A549 (cell line): ENCODE data around the gene PPM1H. TPM values are rescaled to one million over a fixed set of nuclear protein-coding genes. Genes with fewer than 3 reads are reported as not detected.

Experiments
- ATAC-seq, 2 experiments: fragments of 200-7000 bp in 1 of 2; fragments of >200 bp in 1 of 2; cut with Nextera tagmentation in 1 of 2; cut with Tn5 transposase in 1 of 2; 3 replicates each; pipeline versions ENCODE4 v1.8.0 to v1.9.1; 2018 to 2020; ENCODE audit warnings: mild to moderate bottlenecking in 1 of 2, moderate library complexity in 1 of 2
- CTCF ChIA-PET: fragments of 300-600 bp; sonication (Branson Sonifier 250); formaldehyde crosslinking; extraction: SDS; loops from one replicate; lab custom pipeline; 2021; ENCODE audit warnings: antibody characterized with exemption, inconsistent platforms; lab: Yijun Ruan, JAX
- POLR2A ChIA-PET: fragments of 350-600 bp; formaldehyde crosslinking; extraction: SDS; loops from one replicate; lab custom pipeline; 2021; ENCODE audit warnings: antibody characterized with exemption, inconsistent platforms; lab: Yijun Ruan, JAX
- DNase-seq, 2 experiments: peaks; one replicate each; pipeline versions ENCODE4 v3.0.0 to v3.0.0-alpha.2; 2011 to 2016; ENCODE audit warnings: low read depth in 1 of 2, low spot score in 1 of 2
- FAIRE-seq: peaks from 2 replicates; lab custom pipeline; 2011; peaks lifted over from hg19 to GRCh38; lab: Jason Lieb, UNC
- H3K27ac ChIP-seq, 2 experiments: fragments of >200 bp; sonication (Bioruptor Twin); formaldehyde crosslinking; 3 replicates each; pipeline ENCODE4 v1.5.1; 2016 to 2017
- H3K4me1 ChIP-seq: fragments of >200 bp; sonication (Bioruptor Twin); formaldehyde crosslinking; 3 replicates; pipeline ENCODE4 v1.6.1; 2016
- H3K4me2 ChIP-seq: fragments of >200 bp; sonication (Bioruptor Twin); formaldehyde crosslinking; 3 replicates; pipeline ENCODE4 v1.6.1; 2016
- H3K4me3 ChIP-seq: fragments of >200 bp; sonication (Bioruptor Twin); formaldehyde crosslinking; 3 replicates; pipeline ENCODE4 v1.5.1; 2016
- H3K9me3 ChIP-seq: fragments of >200 bp; sonication (Bioruptor Twin); formaldehyde crosslinking; 3 replicates; pipeline ENCODE4 v1.6.1; 2016
- ATOH8 ChIP-seq: fragments of 250-450 bp; sonication (Bioruptor Pico); IDR thresholded peaks from 2 replicates; pipeline ENCODE4 v1.5.0; 2020; ENCODE audit warnings: low read depth, mild to moderate bottlenecking, moderate library complexity
- CEBPB ChIP-seq, 2 experiments: fragments of >200 bp in 1 of 2; sonication (Bioruptor Twin) in 1 of 2; formaldehyde crosslinking in 1 of 2; IDR thresholded peaks; 2 replicates each; pipeline ENCODE4 v1.6.1; 2012 to 2016
- EHF ChIP-seq: fragments of 250-450 bp; sonication (Bioruptor Pico); IDR thresholded peaks from 2 replicates; pipeline ENCODE4 v1.5.0; 2020; ENCODE audit warnings: mild to moderate bottlenecking
- EHMT2 ChIP-seq: fragments of 200-600 bp; sonication (generic); IDR thresholded peaks from 2 replicates; pipeline ENCODE4 v1.6.1; 2016; ENCODE audit warnings: antibody characterized with exemption, low read depth, mild to moderate bottlenecking, moderate library complexity
- FOSL2 ChIP-seq, 2 experiments: fragments of 450-650 bp in 1 of 2; fragments of >200 bp in 1 of 2; sonication (Bioruptor Twin) in 1 of 2; formaldehyde crosslinking; IDR thresholded peaks; 2 replicates each; pipeline versions ENCODE4 v1.5.0 to v1.6.1; 2016 to 2020; ENCODE audit warnings: mild to moderate bottlenecking in 1 of 2, moderate library complexity in 1 of 2
- GATA3 ChIP-seq: IDR thresholded peaks from 2 replicates; pipeline ENCODE4 v1.6.1; 2012; ENCODE audit warnings: borderline replicate concordance
- HDAC2 ChIP-seq: fragments of 200-600 bp; sonication (generic); IDR thresholded peaks from 2 replicates; pipeline ENCODE4 v1.6.1; 2016
- HES2 ChIP-seq: fragments of >200 bp; sonication (Bioruptor Twin); formaldehyde crosslinking; IDR thresholded peaks from 2 replicates; pipeline ENCODE4 v1.6.1; 2016
- HOXB13 ChIP-seq: fragments of 250-450 bp; sonication (Bioruptor Pico); IDR thresholded peaks from 2 replicates; pipeline ENCODE4 v1.5.0; 2020; ENCODE audit warnings: low read depth, mild to moderate bottlenecking, moderate library complexity
- HOXB5 ChIP-seq: fragments of 250-450 bp; sonication (Bioruptor Pico); IDR thresholded peaks from 2 replicates; pipeline ENCODE4 v1.5.0; 2020; ENCODE audit warnings: mild to moderate bottlenecking, moderate library complexity
- JUNB ChIP-seq: fragments of >200 bp; sonication (Bioruptor Twin); formaldehyde crosslinking; IDR thresholded peaks from 2 replicates; pipeline ENCODE4 v1.6.1; 2016
- KDM1A ChIP-seq: fragments of 200-600 bp; sonication (generic); IDR thresholded peaks from 2 replicates; pipeline ENCODE4 v1.6.1; 2016; ENCODE audit warnings: low read depth, mild to moderate bottlenecking
- MAFK ChIP-seq: fragments of 450-650 bp; IDR thresholded peaks from 2 replicates; pipeline ENCODE4 v1.6.1; 2014; ENCODE audit not compliant: partially characterized antibody
- MAX ChIP-seq: IDR thresholded peaks from 2 replicates; pipeline ENCODE4 v1.6.1; 2012
- MAZ ChIP-seq: fragments of 150-350 bp; IDR thresholded peaks from 2 replicates; pipeline ENCODE4 v1.6.1; 2014; ENCODE audit warnings: antibody characterized with exemption, low read depth, low read length, borderline replicate concordance
- MYC ChIP-seq: IDR thresholded peaks from 2 replicates; pipeline ENCODE4 v1.6.1; 2012; ENCODE audit warnings: mild to moderate bottlenecking, inconsistent platforms, low read length, improper control_type of control experiment, borderline replicate concordance
- NFE2L2 ChIP-seq: fragments of 150-350 bp; conservative IDR thresholded peaks from 2 replicates; pipeline ENCODE4 v1.6.1; 2014; ENCODE audit warnings: low read length
- NR3C1 ChIP-seq: fragments of >200 bp; sonication (Bioruptor Twin); formaldehyde crosslinking; IDR thresholded peaks from 3 replicates; pipeline ENCODE4 v1.6.1; 2017
- RARB ChIP-seq: fragments of 250-450 bp; sonication (Bioruptor Pico); IDR thresholded peaks from 2 replicates; pipeline ENCODE4 v1.8.0; 2021; ENCODE audit warnings: mild to moderate bottlenecking, moderate library complexity
- RCOR1 ChIP-seq: fragments of 150-350 bp; IDR thresholded peaks from 2 replicates; pipeline ENCODE4 v1.6.1; 2014; ENCODE audit warnings: antibody characterized with exemption, low read length, low read depth
- SREBF2 ChIP-seq: fragments of 450-650 bp; IDR thresholded peaks from 2 replicates; pipeline ENCODE4 v1.6.1; 2014; ENCODE audit warnings: mild to moderate bottlenecking, moderate library complexity
- TP53 ChIP-seq: fragments of 250-450 bp; sonication (Bioruptor Pico); IDR thresholded peaks from 2 replicates; pipeline ENCODE4 v1.5.0; 2021; ENCODE audit warnings: mild to moderate bottlenecking, moderate library complexity
- ZFP36 ChIP-seq: fragments of 450-650 bp; IDR thresholded peaks from 2 replicates; pipeline ENCODE4 v1.6.1; 2014; ENCODE audit warnings: borderline replicate concordance; ENCODE audit not compliant: partially characterized antibody
- ZNF302 ChIP-seq: fragments of 250-450 bp; sonication (Bioruptor Pico); IDR thresholded peaks from 2 replicates; pipeline ENCODE4 v1.9.0; 2021; ENCODE audit warnings: inconsistent platforms, mild to moderate bottlenecking, moderate library complexity
- WGBS: methylation state at CpG from one replicate; pipeline ENCODE4 v1.1.6; 2017; ENCODE audit errors: missing lambda C conversion rate; 5-methylcytosine and 5-hydroxymethylcytosine counted together
- polyA plus RNA-seq, 4 experiments: library from polyadenylated mRNA; depleted of rRNA in 3 of 4; stranded (reverse); fragments of >200 nt; fragmentation: RNase III in 1 of 4; extraction: RNeasy Plus Mini Kit Qiagen cat#74134 plus additional on column Dnase treatment in 1 of 4; gene quantifications; 2 replicates in 3 of 4; 3 replicates in 1 of 4; pipeline ENCODE4 v1.2.3, GENCODE V29; 2011 to 2017
- TF ChIP-seq, protein P1 (sequence below): fragments of >200 bp; sonication (Bioruptor Twin); formaldehyde crosslinking; IDR thresholded peaks from 3 replicates; pipeline ENCODE4 v1.6.1; 2016
- TF ChIP-seq, protein P2 (sequence below): fragments of >200 bp; sonication (Bioruptor Twin); formaldehyde crosslinking; IDR thresholded peaks from 3 replicates; pipeline ENCODE4 v1.5.1; 2016

PPM1H gene
- polyA plus RNA-seq, 2 of the 4 experiments (the other 2 are of a cell fraction): 7.8 TPM

DNA sequence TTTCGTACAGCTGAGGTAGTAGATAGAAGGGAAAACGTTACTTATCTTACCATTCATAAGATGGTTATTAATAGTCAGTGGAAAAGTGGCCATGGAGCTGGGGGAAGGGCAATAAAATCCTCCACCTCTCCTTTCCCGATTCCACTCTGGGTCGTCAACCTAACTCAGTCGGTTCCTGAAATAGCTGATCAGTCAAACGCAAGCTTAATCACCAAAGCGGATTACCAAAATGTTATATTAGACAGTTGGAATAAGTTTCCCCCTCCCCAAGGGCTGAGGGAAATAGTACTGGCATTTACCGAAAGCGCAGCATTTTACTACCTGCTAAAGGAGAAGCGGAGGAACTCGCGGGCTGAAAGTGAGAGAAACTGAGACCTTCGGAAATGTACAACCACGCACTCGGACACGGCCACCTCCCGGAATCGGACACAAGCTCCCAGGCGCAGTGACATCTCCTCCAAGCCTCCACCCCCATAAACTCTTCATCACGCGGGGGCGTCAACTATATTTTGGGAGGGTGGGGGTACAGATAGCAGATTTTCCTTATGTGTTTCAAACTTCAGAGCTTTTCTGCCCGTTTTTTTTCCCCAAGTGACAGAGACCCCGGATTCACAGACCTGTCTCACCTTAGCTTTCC lies 1.2 kb downstream of the PPM1H start:
- Histone ChIP-seq H3K4me3 (peak overlapping the region; percentile 70), H3K9me3 (no peaks in the 10 kb centered on the region), H3K4me1 (peaks cover 24% of the 10 kb centered on the region), H3K4me2 (peak overlapping the region; percentile 98), H3K27ac (peak overlapping the region; percentile 79 to 95)
- peak in 1 of 2 experiments; percentile 2; a peak in 3 of 6 replicates for ATAC-seq
- DNase-seq: peak; percentile 11 to 13
- no peak for FAIRE-seq
- WGBS: 1% methylated on average over 24 of the region's 24 CpGs
- TF ChIP-seq HES2: no peak
- no peak for TF ChIP-seq MAFK
- TF ChIP-seq TP53 (CRISPR knock-in tag): no peak
- no peak for TF ChIP-seq MAZ
- no peak for TF ChIP-seq HOXB13 (CRISPR knock-in tag)
- TF ChIP-seq, protein P1, sequence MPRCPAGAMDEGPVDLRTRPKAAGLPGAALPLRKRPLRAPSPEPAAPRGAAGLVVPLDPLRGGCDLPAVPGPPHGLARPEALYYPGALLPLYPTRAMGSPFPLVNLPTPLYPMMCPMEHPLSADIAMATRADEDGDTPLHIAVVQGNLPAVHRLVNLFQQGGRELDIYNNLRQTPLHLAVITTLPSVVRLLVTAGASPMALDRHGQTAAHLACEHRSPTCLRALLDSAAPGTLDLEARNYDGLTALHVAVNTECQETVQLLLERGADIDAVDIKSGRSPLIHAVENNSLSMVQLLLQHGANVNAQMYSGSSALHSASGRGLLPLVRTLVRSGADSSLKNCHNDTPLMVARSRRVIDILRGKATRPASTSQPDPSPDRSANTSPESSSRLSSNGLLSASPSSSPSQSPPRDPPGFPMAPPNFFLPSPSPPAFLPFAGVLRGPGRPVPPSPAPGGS: no peak
- no peak for TF ChIP-seq EHF (CRISPR knock-in tag)
- no peak for TF ChIP-seq KDM1A
- TF ChIP-seq RARB (CRISPR knock-in tag): no peak
- no peak for TF ChIP-seq HOXB5 (CRISPR knock-in tag)
- TF ChIP-seq, protein P2, sequence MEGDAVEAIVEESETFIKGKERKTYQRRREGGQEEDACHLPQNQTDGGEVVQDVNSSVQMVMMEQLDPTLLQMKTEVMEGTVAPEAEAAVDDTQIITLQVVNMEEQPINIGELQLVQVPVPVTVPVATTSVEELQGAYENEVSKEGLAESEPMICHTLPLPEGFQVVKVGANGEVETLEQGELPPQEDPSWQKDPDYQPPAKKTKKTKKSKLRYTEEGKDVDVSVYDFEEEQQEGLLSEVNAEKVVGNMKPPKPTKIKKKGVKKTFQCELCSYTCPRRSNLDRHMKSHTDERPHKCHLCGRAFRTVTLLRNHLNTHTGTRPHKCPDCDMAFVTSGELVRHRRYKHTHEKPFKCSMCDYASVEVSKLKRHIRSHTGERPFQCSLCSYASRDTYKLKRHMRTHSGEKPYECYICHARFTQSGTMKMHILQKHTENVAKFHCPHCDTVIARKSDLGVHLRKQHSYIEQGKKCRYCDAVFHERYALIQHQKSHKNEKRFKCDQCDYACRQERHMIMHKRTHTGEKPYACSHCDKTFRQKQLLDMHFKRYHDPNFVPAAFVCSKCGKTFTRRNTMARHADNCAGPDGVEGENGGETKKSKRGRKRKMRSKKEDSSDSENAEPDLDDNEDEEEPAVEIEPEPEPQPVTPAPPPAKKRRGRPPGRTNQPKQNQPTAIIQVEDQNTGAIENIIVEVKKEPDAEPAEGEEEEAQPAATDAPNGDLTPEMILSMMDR: no peak
- TF ChIP-seq NFE2L2: no peak
- no peak for TF ChIP-seq NR3C1
- TF ChIP-seq JUNB: no peak
- ChIA-PET POLR2A (interaction anchor here (1.1 to 3.0 kb wide), 5 partner anchors 67 to 674 kb away, joined by 3 to 18 read pairs (median 4); partner anchors contain the start of gene USP15), CTCF (interaction anchor here (0.5 to 3.5 kb wide), 24 partner anchors 8 to 705 kb away, joined by 3 to 26 read pairs (median 4); no protein-coding TSS in a partner anchor)

DNA sequence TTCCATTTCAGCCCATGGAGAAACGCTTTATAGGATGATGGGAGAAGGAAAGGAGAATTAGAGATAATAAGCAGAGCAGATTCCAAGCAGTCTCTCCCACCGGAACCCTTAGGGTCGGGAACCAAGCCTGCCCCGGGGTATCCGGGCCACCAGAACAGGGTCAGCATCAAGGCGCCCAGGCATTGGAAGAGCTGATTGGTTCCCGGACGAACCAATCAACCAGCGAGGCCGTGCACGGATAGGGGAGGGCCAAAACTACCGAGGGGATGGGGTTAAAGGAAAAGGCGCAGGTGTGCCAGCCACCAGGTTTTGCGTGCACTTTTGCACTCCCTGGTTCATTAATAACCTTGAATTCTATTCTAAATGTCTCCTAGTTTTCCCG lies 1.7 kb downstream of the PPM1H start:
- peak overlapping the region; percentile 70 for H3K4me3 ChIP-seq
- FAIRE-seq (no peak), ATAC-seq (peak; percentile 19 to 47; a peak in 3 of 6 replicates), DNase-seq (peak; percentile 50 to 72)
- H3K27ac ChIP-seq: peak overlapping the region; percentile 79 to 95; a peak in 4 of 6 replicates
- peak overlapping the region; percentile 98 for H3K4me2 ChIP-seq
- ChIA-PET CTCF (interaction anchor here (0.9 to 3.5 kb wide), 9 partner anchors 20 to 495 kb away, joined by 3 to 26 read pairs (median 5); no protein-coding TSS in a partner anchor), POLR2A (interaction anchor here (2.3 to 3.0 kb wide), 2 partner anchors 67 to 673 kb away, joined by 4 to 18 read pairs; partner anchors contain the start of gene USP15)
- H3K9me3 ChIP-seq: no peaks in the 10 kb centered on the region
- peaks cover 24% of the 10 kb centered on the region for H3K4me1 ChIP-seq
- TF ChIP-seq GATA3 (0 out of 2 replicates have a peak, but pooled peaks have one; percentile 13), SREBF2 (no peak), CEBPB (IDR thresholded peaks at IDR 0.05) (no peak), EHMT2 (no peak), HOXB5 (CRISPR knock-in tag) (no peak), MAX (0 out of 2 replicates have a peak, but pooled peaks have one; percentile 6)
- 22% methylated on average over 15 of the region's 15 CpGs for WGBS

DNA sequence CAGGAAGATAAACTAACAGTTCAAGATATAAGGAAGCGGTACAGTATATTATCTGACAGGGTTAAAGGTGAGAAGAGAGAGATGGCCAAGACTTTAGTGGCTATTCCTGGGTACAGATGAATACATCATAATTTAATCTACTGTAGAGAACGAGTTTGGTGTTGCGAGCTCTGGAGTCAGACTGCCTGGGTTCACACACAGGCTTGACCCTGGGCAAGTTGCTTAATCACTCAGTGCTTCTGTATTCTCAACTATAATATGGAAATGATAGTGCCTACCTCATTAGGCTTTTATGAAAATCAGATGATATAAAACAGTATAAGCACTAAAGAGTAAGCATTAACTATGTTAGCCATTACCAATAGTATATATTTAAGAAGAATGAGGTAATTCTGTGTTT lies 3.5 kb downstream of the PPM1H start:
- POLR2A ChIA-PET: no interaction called here
- no peak overlapping the region for H3K27ac ChIP-seq
- CTCF ChIA-PET: interaction anchor here (0.6 to 1.2 kb wide), 3 partner anchors 12 to 350 kb away, joined by 3 read pairs; no protein-coding TSS in a partner anchor
- H3K4me3 ChIP-seq: no peak overlapping the region
- DNase-seq (no peak), ATAC-seq (no peak), FAIRE-seq (no peak)
- peaks cover 24% of the 10 kb centered on the region for H3K4me1 ChIP-seq
- H3K4me2 ChIP-seq: peak overlapping the region; percentile 22; the same call in 2 of the 3 replicates
- TF ChIP-seq HDAC2 (no peak), MYC (no peak), FOSL2 (IDR thresholded peaks at IDR 0.05) (no peak), FOSL2 (CRISPR knock-in tag; IDR thresholded peaks at IDR 0.05) (no peak), NFE2L2 (no peak), ZNF302 (CRISPR knock-in tag) (no peak), RCOR1 (no peak), NR3C1 (no peak), EHF (CRISPR knock-in tag) (no peak), ZFP36 (no peak), ATOH8 (CRISPR knock-in tag) (no peak)
- 85% methylated on average over 3 of the region's 3 CpGs for WGBS
- no peaks in the 10 kb centered on the region for H3K9me3 ChIP-seq
